Gastrocnemius medialis (tissue), 4 donors: ENCODE measurements around the gene PPFIBP2. TPM values are rescaled to one million over a fixed set of nuclear protein-coding genes. Genes with fewer than 3 reads are reported as not detected.
A peak's percentile ranks its signal among the peaks of the same experiment; 100 is the strongest.

Source experiments
- ATAC-seq, 2 donors: fragments of 150-250 bp; one replicate each; pipeline ENCODE4 v1.9.1; 2016
- DNase-seq, 2 donors: peaks; one replicate each; pipeline ENCODE4 v3.0.0-alpha.2; 2019
- H3K27ac ChIP-seq, 4 donors: fragments of 200-600 bp; sonication (generic); 1 replicate in 1 of 4; 2 replicates in 3 of 4; pipeline ENCODE4 v1.5.1; 2016 to 2018; ENCODE audit warnings: mild to moderate bottlenecking in 2 of 4, moderate library complexity in 1 of 4
- H3K27me3 ChIP-seq, 3 donors: fragments of 200-600 bp; sonication (generic) in 2 of 3; 1 replicate in 1 of 3; 2 replicates in 2 of 3; pipeline versions ENCODE4 v1.5.1 to v1.6.0; 2016 to 2019; ENCODE audit warnings: mild to moderate bottlenecking in 1 of 3, moderate library complexity in 1 of 3
- H3K36me3 ChIP-seq, 2 donors: fragments of 200-600 bp; sonication (generic) in 1 of 2; one replicate each; pipeline ENCODE4 v1.5.1; 2017 to 2018
- H3K4me1 ChIP-seq, 2 donors: fragments of 200-600 bp; sonication (generic) in 1 of 2; one replicate each; pipeline ENCODE4 v1.5.1; 2016 to 2017; ENCODE audit warnings: mild to moderate bottlenecking in 2 of 2
- H3K4me3 ChIP-seq, 4 donors: fragments of 200-600 bp; sonication (generic) in 3 of 4; 1 replicate in 1 of 4; 2 replicates in 3 of 4; pipeline ENCODE4 v1.5.1; 2016 to 2019; ENCODE audit warnings: mild to moderate bottlenecking in 2 of 4
- H3K9me3 ChIP-seq, 3 donors: fragments of 200-600 bp; sonication (generic) in 2 of 3; 1 replicate in 1 of 3; 2 replicates in 2 of 3; pipeline ENCODE4 v1.5.1; 2016 to 2019
- POLR2A ChIP-seq, 2 donors: fragments of 450-650 bp; IDR thresholded peaks; one replicate each; pipeline ENCODE4 v1.6.1; 2017; ENCODE audit warnings: antibody characterized with exemption in 2 of 2, mild to moderate bottlenecking in 2 of 2, moderate library complexity in 2 of 2
- in situ Hi-C, 4 donors: fragments of 200-750 bp; cut with MboI; loops; one replicate each; pipeline versions ENCODE4 v1.15.0 to v1.8.0; 2017; ENCODE audit warnings: low sequenced_read_pairs in 4 of 4
- intact Hi-C: fragments of 100-400 bp; cut with DNase I; formaldehyde crosslinking; loops from one replicate; pipeline ENCODE4 v1.15.1; 2023; ENCODE audit warnings: low total_unique reads
- total RNA-seq, 4 donors: library from RNA; depleted of rRNA; stranded (reverse); fragments of >200 nt; gene quantifications; one replicate each; pipeline versions ENCODE4 v1.1.0 to v1.2.3, GENCODE V29; 2016
- TF ChIP-seq, protein P1 (sequence below), 5 experiments: fragments of 450-650 bp in 3 of 5; fragments of 200-600 bp in 2 of 5; sonication (generic) in 2 of 5; IDR thresholded peaks in 4 of 5; conservative IDR thresholded peaks in 1 of 5; 1 replicate in 4 of 5; 2 replicates in 1 of 5; pipeline ENCODE4 v1.5.1; 2016 to 2019; ENCODE audit warnings: antibody characterized with exemption in 5 of 5, mild to moderate bottlenecking in 3 of 5, moderate library complexity in 3 of 5

The PPFIBP2 gene
- total RNA-seq, 4 donors from 2014 or later, result 10.5 to 33.5 (median 25.4) TPM

DNA sequence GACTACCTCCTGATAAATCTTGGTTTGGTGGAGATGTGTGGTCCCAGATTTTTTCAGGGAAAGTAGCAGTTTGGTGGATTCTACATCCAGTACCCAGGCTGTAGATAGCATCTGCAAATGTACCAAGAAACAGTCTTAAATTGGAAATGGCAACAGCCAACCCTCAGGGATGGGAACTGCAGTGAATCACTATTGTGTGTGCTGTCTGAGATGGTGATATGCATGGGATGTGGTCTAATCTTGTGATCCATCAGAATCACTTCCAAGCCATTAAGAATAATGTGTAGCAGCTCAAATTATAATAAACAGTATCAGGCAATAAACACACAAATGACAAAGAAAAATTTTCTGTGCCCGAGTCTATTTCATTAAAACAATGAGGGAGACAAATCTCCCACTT lies 25.1 kb upstream of the PPFIBP2 start:
- H3K36me3 ChIP-seq, result no peaks in the 10 kb centered on the region
- no peak for ATAC-seq
- in situ Hi-C loops (no loop called here), intact Hi-C loops (no loop called here)
- H3K9me3 ChIP-seq, result no peaks in the 10 kb centered on the region
- H3K27ac ChIP-seq, result no peak overlapping the region
- TF ChIP-seq, protein P1, sequence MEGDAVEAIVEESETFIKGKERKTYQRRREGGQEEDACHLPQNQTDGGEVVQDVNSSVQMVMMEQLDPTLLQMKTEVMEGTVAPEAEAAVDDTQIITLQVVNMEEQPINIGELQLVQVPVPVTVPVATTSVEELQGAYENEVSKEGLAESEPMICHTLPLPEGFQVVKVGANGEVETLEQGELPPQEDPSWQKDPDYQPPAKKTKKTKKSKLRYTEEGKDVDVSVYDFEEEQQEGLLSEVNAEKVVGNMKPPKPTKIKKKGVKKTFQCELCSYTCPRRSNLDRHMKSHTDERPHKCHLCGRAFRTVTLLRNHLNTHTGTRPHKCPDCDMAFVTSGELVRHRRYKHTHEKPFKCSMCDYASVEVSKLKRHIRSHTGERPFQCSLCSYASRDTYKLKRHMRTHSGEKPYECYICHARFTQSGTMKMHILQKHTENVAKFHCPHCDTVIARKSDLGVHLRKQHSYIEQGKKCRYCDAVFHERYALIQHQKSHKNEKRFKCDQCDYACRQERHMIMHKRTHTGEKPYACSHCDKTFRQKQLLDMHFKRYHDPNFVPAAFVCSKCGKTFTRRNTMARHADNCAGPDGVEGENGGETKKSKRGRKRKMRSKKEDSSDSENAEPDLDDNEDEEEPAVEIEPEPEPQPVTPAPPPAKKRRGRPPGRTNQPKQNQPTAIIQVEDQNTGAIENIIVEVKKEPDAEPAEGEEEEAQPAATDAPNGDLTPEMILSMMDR (IDR thresholded peaks at IDR 0.05 in 4 of 5, conservative IDR thresholded peaks at IDR 0.05 in 1 of 5), result no peak
- TF ChIP-seq POLR2A (IDR thresholded peaks at IDR 0.05), result no peak
- no peak overlapping the region for H3K4me3 ChIP-seq
- DNase-seq, result no peak
- no peaks in the 10 kb centered on the region for H3K27me3 ChIP-seq
- H3K4me1 ChIP-seq, result peaks cover 0 to 7% of the 10 kb centered on the region in 2 donors

GRCh38 chr11:7489376-7489775 lies 24.4 kb upstream of the PPFIBP2 start:
- Histone ChIP-seq H3K27me3 (no peaks in the 10 kb centered on the region), H3K4me1 (peaks cover 0 to 7% of the 10 kb centered on the region in 2 donors), H3K4me3 (no peak overlapping the region), H3K9me3 (no peaks in the 10 kb centered on the region), H3K27ac (no peak overlapping the region), H3K36me3 (no peaks in the 10 kb centered on the region)
- intact Hi-C loops, result no loop called here
- no peak for TF ChIP-seq POLR2A (IDR thresholded peaks at IDR 0.05)
- TF ChIP-seq, protein P1 (IDR thresholded peaks at IDR 0.05 in 4 of 5, conservative IDR thresholded peaks at IDR 0.05 in 1 of 5), result no peak
- DNase-seq, result no peak
- in situ Hi-C loops, result no loop called here
- no peak for ATAC-seq

GRCh38 chr11:7490054-7490453 lies 23.7 kb upstream of the PPFIBP2 start:
- in situ Hi-C loops, result no loop called here

DNA sequence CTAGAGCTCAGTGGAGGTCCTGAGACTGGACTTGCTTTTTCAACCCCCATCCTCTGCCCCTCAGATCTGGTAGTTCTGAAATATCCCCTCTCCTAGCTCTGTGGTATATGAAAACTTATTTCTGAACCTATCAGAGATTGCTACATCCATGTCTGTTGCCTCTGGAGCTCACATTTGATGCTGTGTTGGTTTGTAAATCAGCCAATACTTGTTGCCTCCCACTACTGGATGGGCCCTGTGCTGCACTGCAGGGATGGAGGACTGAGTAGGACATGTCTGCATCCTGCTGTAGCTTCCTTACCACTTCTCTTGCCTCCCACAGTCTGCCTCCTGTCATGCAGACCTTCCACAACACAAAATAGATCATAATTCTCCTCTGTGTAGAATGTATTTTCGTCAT lies 23.3 kb upstream of the PPFIBP2 start:
- in situ Hi-C loops, result no loop called here
- TF ChIP-seq POLR2A (IDR thresholded peaks at IDR 0.05), result no peak
- TF ChIP-seq, protein P1 (IDR thresholded peaks at IDR 0.05 in 4 of 5, conservative IDR thresholded peaks at IDR 0.05 in 1 of 5), result no peak
- no peak overlapping the region for H3K4me3 ChIP-seq
- DNase-seq (no peak), ATAC-seq (peak in 1 of 2 donors; percentile 26)
- H3K27ac ChIP-seq, result peak overlapping the region in 1 of 4 donors; percentile 35
- H3K9me3 ChIP-seq, result no peaks in the 10 kb centered on the region
- H3K27me3 ChIP-seq, result no peaks in the 10 kb centered on the region
- intact Hi-C loops, result no loop called here
- peaks cover 0 to 7% of the 10 kb centered on the region in 2 donors for H3K4me1 ChIP-seq
- no peaks in the 10 kb centered on the region for H3K36me3 ChIP-seq

More at GRCh38 chr11:7490054-7490453, 23.7 kb upstream of the PPFIBP2 start:
- DNase-seq (no peak), ATAC-seq (peak in 1 of 2 donors; percentile 76)
- Histone ChIP-seq H3K4me1 (peaks cover 0 to 7% of the 10 kb centered on the region in 2 donors), H3K4me3 (no peak overlapping the region), H3K27me3 (no peaks in the 10 kb centered on the region), H3K36me3 (no peaks in the 10 kb centered on the region), H3K27ac (peak overlapping the region in 1 of 4 donors; percentile 35), H3K9me3 (no peaks in the 10 kb centered on the region)
- intact Hi-C loops, result no loop called here
- TF ChIP-seq, protein P1 (IDR thresholded peaks at IDR 0.05 in 4 of 5, conservative IDR thresholded peaks at IDR 0.05 in 1 of 5), result no peak
- no peak for TF ChIP-seq POLR2A (IDR thresholded peaks at IDR 0.05)

- DNase-seq, result no peak
- in situ Hi-C loops (no loop called here), intact Hi-C loops (no loop called here)
- Histone ChIP-seq H3K4me3 (no peak overlapping the region), H3K27ac (no peak overlapping the region), H3K9me3 (no peaks in the 10 kb centered on the region), H3K4me1 (peaks cover 0 to 7% of the 10 kb centered on the region in 2 donors), H3K27me3 (no peaks in the 10 kb centered on the region), H3K36me3 (no peaks in the 10 kb centered on the region)
- no peak for ATAC-seq
- TF ChIP-seq, protein P1 (IDR thresholded peaks at IDR 0.05 in 4 of 5, conservative IDR thresholded peaks at IDR 0.05 in 1 of 5), result no peak
- no peak for TF ChIP-seq POLR2A (IDR thresholded peaks at IDR 0.05)
Observed at GRCh38 chr11:7492253-7492652, 21.5 kb upstream of the PPFIBP2 start.
